SJCRH30 (cell line): ENCODE data around the gene MYMX. TPM values are rescaled to one million over a fixed set of nuclear protein-coding genes. Genes with fewer than 3 reads are reported as not detected.

ENCODE experiments used
- DNase-seq, 2 experiments: peaks; one replicate each; pipeline ENCODE4 v3.0.0-alpha.2; 2015 to 2020
- H3K27ac ChIP-seq: fragments of 250-450 bp; sonication (Bioruptor Pico); 2 replicates; pipeline ENCODE4 v1.5.1; 2020; ENCODE audit warnings: mild to moderate bottlenecking, moderate library complexity
- H3K27me3 ChIP-seq: fragments of 250-450 bp; sonication (Bioruptor Pico); 2 replicates; pipeline ENCODE4 v1.5.1; 2020; ENCODE audit warnings: mild to moderate bottlenecking, moderate library complexity
- H3K36me3 ChIP-seq: fragments of 250-450 bp; sonication (Bioruptor Pico); 2 replicates; pipeline ENCODE4 v1.5.1; 2020; ENCODE audit warnings: mild to moderate bottlenecking, moderate library complexity
- H3K4me1 ChIP-seq: fragments of 250-450 bp; sonication (Bioruptor Pico); 2 replicates; pipeline ENCODE4 v1.5.1; 2020; ENCODE audit warnings: mild to moderate bottlenecking, moderate library complexity
- H3K4me3 ChIP-seq: fragments of 250-450 bp; sonication (Bioruptor Pico); 2 replicates; pipeline ENCODE4 v1.5.1; 2020; ENCODE audit warnings: mild to moderate bottlenecking, moderate library complexity
- H3K9me3 ChIP-seq: fragments of 250-450 bp; sonication (Bioruptor Pico); replicated peaks from 2 replicates; pipeline ENCODE4 v1.5.1; 2020; ENCODE audit warnings: mild to moderate bottlenecking, moderate library complexity
- total RNA-seq: library from RNA; depleted of rRNA; stranded (reverse); fragments of >200 nt; shearing (Covaris generic); gene quantifications from 2 replicates; pipeline ENCODE4 v1.2.3, GENCODE V29; 2014

MYMX gene
- total RNA-seq, 1 experiment from 2014 or later: 106 TPM

- H3K27me3 ChIP-seq: no peaks in the 10 kb centered on the region
- H3K4me3 ChIP-seq: no peak overlapping the region
- no peaks in the 10 kb centered on the region for H3K9me3 ChIP-seq
- H3K27ac ChIP-seq: no peak overlapping the region
- no peaks in the 10 kb centered on the region for H3K36me3 ChIP-seq
- H3K4me1 ChIP-seq: peaks cover 46% of the 10 kb centered on the region
- DNase-seq: no peak
Measured at GRCh38 chr6:44198684-44199083, 18.0 kb upstream of the MYMX start.

GRCh38 chr6:44199883-44200282 is 16.8 kb upstream of the MYMX start:
- no peaks in the 10 kb centered on the region for H3K9me3 ChIP-seq
- no peaks in the 10 kb centered on the region for H3K36me3 ChIP-seq
- peak overlapping the region; percentile 99 for H3K27ac ChIP-seq
- H3K27me3 ChIP-seq: no peaks in the 10 kb centered on the region
- peak in 1 of 2 experiments; percentile 42 for DNase-seq
- peaks cover 54% of the 10 kb centered on the region for H3K4me1 ChIP-seq
- H3K4me3 ChIP-seq: no peak overlapping the region

- Histone ChIP-seq H3K27me3 (no peaks in the 10 kb centered on the region), H3K36me3 (no peaks in the 10 kb centered on the region), H3K27ac (peak overlapping the region; percentile 99), H3K4me1 (peaks cover 54% of the 10 kb centered on the region), H3K9me3 (no peaks in the 10 kb centered on the region), H3K4me3 (peak overlapping the region; percentile 11)
- DNase-seq: peak; percentile 63 to 68
Measured at GRCh38 chr6:44201200-44201599, 15.5 kb upstream of the MYMX start.

GRCh38 chr6:44201638-44202303 is 15.0 kb upstream of the MYMX start:
- H3K4me1 ChIP-seq: peaks cover 57% of the 10 kb centered on the region
- peak overlapping the region; percentile 99 for H3K27ac ChIP-seq
- no peaks in the 10 kb centered on the region for H3K36me3 ChIP-seq
- H3K9me3 ChIP-seq: no peaks in the 10 kb centered on the region
- H3K4me3 ChIP-seq: peak overlapping the region; percentile 11
- peak; percentile 35 to 49 for DNase-seq
- H3K27me3 ChIP-seq: no peaks in the 10 kb centered on the region

GRCh38 chr6:44202332-44202971 is 14.3 kb upstream of the MYMX start:
- Histone ChIP-seq H3K4me1 (peaks cover 59% of the 10 kb centered on the region), H3K9me3 (no peaks in the 10 kb centered on the region), H3K27ac (peak overlapping the region; percentile 99), H3K27me3 (no peaks in the 10 kb centered on the region), H3K4me3 (no peak overlapping the region), H3K36me3 (no peaks in the 10 kb centered on the region)
- DNase-seq: no peak

GRCh38 chr6:44202972-44203750 is 13.6 kb upstream of the MYMX start:
- peak overlapping the region; percentile 99 for H3K27ac ChIP-seq
- H3K36me3 ChIP-seq: no peaks in the 10 kb centered on the region
- no peak overlapping the region for H3K4me3 ChIP-seq
- peak in 1 of 2 experiments; percentile 36 for DNase-seq
- no peaks in the 10 kb centered on the region for H3K9me3 ChIP-seq
- peaks cover 59% of the 10 kb centered on the region for H3K4me1 ChIP-seq
- no peaks in the 10 kb centered on the region for H3K27me3 ChIP-seq

- Histone ChIP-seq H3K27ac (peak overlapping the region; percentile 99), H3K36me3 (no peaks in the 10 kb centered on the region), H3K4me3 (no peak overlapping the region), H3K4me1 (peaks cover 56% of the 10 kb centered on the region), H3K27me3 (no peaks in the 10 kb centered on the region), H3K9me3 (no peaks in the 10 kb centered on the region)
- DNase-seq: no peak
Measured at GRCh38 chr6:44203955-44204354, 12.8 kb upstream of the MYMX start.

GRCh38 chr6:44207966-44208365 is 8.8 kb upstream of the MYMX start:
- no peaks in the 10 kb centered on the region for H3K9me3 ChIP-seq
- no peak overlapping the region for H3K27ac ChIP-seq
- H3K36me3 ChIP-seq: no peaks in the 10 kb centered on the region
- no peaks in the 10 kb centered on the region for H3K27me3 ChIP-seq
- DNase-seq: no peak
- peaks cover 19% of the 10 kb centered on the region for H3K4me1 ChIP-seq
- H3K4me3 ChIP-seq: no peak overlapping the region

- H3K27me3 ChIP-seq: no peaks in the 10 kb centered on the region
- no peaks in the 10 kb centered on the region for H3K36me3 ChIP-seq
- H3K4me1 ChIP-seq: peaks cover 12% of the 10 kb centered on the region
- H3K27ac ChIP-seq: no peak overlapping the region
- H3K9me3 ChIP-seq: no peaks in the 10 kb centered on the region
- H3K4me3 ChIP-seq: no peak overlapping the region
- no peak for DNase-seq
Measured at GRCh38 chr6:44211284-44211683, 5.4 kb upstream of the MYMX start.

GRCh38 chr6:44214307-44214706 is 2.4 kb upstream of the MYMX start:
- Histone ChIP-seq H3K27ac (no peak overlapping the region), H3K4me3 (no peak overlapping the region), H3K4me1 (peaks cover 12% of the 10 kb centered on the region), H3K36me3 (no peaks in the 10 kb centered on the region; the same call in 1 of the 2 replicates), H3K27me3 (no peaks in the 10 kb centered on the region), H3K9me3 (no peaks in the 10 kb centered on the region)
- DNase-seq: no peak

- no peaks in the 10 kb centered on the region for H3K9me3 ChIP-seq
- peak overlapping the region; percentile 65 for H3K4me3 ChIP-seq
- peak; percentile 66 to 74 for DNase-seq
- peaks cover 24% of the 10 kb centered on the region for H3K4me1 ChIP-seq
- H3K27me3 ChIP-seq: no peaks in the 10 kb centered on the region
- H3K27ac ChIP-seq: peak overlapping the region; percentile 94
- no peaks in the 10 kb centered on the region; the same call in 1 of the 2 replicates for H3K36me3 ChIP-seq
Measured at GRCh38 chr6:44217332-44218143, 812 bp downstream of the MYMX start.

- Histone ChIP-seq H3K27me3 (no peaks in the 10 kb centered on the region), H3K9me3 (no peaks in the 10 kb centered on the region), H3K4me3 (peak overlapping the region; percentile 65), H3K36me3 (no peaks in the 10 kb centered on the region; the same call in 1 of the 2 replicates), H3K4me1 (peaks cover 27% of the 10 kb centered on the region), H3K27ac (peak overlapping the region; percentile 94)
- DNase-seq: peak; percentile 94 to 95
Measured at GRCh38 chr6:44219053-44219814, 2.5 kb downstream of the MYMX start.

- Histone ChIP-seq H3K27ac (peak overlapping the region; percentile 65), H3K4me3 (peak overlapping the region; percentile 65), H3K36me3 (no peaks in the 10 kb centered on the region; the same call in 1 of the 2 replicates), H3K4me1 (peaks cover 35% of the 10 kb centered on the region), H3K9me3 (no peaks in the 10 kb centered on the region), H3K27me3 (no peaks in the 10 kb centered on the region)
- no peak for DNase-seq
Measured at GRCh38 chr6:44219815-44220784, 3.4 kb downstream of the MYMX start.
